ENCODE measurements around the gene CHKB. TPM values are rescaled to one million over a fixed set of nuclear protein-coding genes. Genes with fewer than 3 reads are reported as not detected.
"Not testable (repeated sequence)": the region's sequence is repeated elsewhere in the genome, so short reads cannot be mapped to it uniquely, and the experiment has no call there.

The CHKB gene
- total RNA-seq, 1 donor from 2014 or later, result 50.4 TPM

- DNase-seq, result no peak
These were observed 35.2 kb downstream of the CHKB start for GRCh38 chr22:50547263-50547985.

GRCh38 chr22:50546326-50547262 is 36.1 kb downstream of the CHKB start:
- DNase-seq, result no peak

- no peak for DNase-seq
These were observed 36.9 kb downstream of the CHKB start, which contains the start of gene KLHDC7B for GRCh38 chr22:50545522-50546325. KLHDC7B (plus strand) TSS chr22:50545899; CDS start chr22:50546244, 345 bp downstream.

- no peak for DNase-seq
These were observed 37.8 kb downstream of the CHKB start for GRCh38 chr22:50544746-50545253.

GRCh38 chr22:50544078-50544745 is 38.4 kb downstream of the CHKB start:
- DNase-seq, result peak; percentile 75

- DNase-seq, result no peak
These were observed 40.2 kb downstream of the CHKB start for GRCh38 chr22:50542416-50542927.

- not testable (repeated sequence) for DNase-seq
These were observed 41.0 kb downstream of the CHKB start for GRCh38 chr22:50541667-50542026.

GRCh38 chr22:50540381-50540780 is 42.3 kb downstream of the CHKB start:
- no peak for DNase-seq

GRCh38 chr22:50537765-50538164 is 44.9 kb downstream of the CHKB start:
- no peak for DNase-seq

GRCh38 chr22:50536226-50536625 is 46.4 kb downstream of the CHKB start:
- DNase-seq, result no peak

- no peak for DNase-seq
These were observed 47.5 kb downstream of the CHKB start for GRCh38 chr22:50535113-50535512.

- not testable (repeated sequence) for DNase-seq
These were observed 48.6 kb downstream of the CHKB start for GRCh38 chr22:50533856-50534711.

GRCh38 chr22:50532824-50533796 is 49.5 kb downstream of the CHKB start:
- DNase-seq, result no peak

- peak; percentile 74 for DNase-seq
These were observed 50.5 kb downstream of the CHKB start for GRCh38 chr22:50531962-50532674.

- DNase-seq, result peak; percentile 22
These were observed 51.1 kb downstream of the CHKB start for GRCh38 chr22:50531546-50531961.

GRCh38 chr22:50530877-50531545 is 51.6 kb downstream of the CHKB start:
- DNase-seq, result peak; percentile 68

GRCh38 chr22:50530580-50530876 is 52.1 kb downstream of the CHKB start:
- DNase-seq, result no peak

- no peak for DNase-seq
These were observed 52.6 kb downstream of the CHKB start, which contains the start of gene TYMP for GRCh38 chr22:50529897-50530579. TYMP (minus strand) TSS chr22:50530012; CDS start chr22:50529709, 303 bp downstream.
